C4-2B (cell line): ENCODE results near the gene GOLGA1.

Source experiments
- H3K27ac ChIP-seq: fragments of 450-650 bp; 2 replicates; pipeline ENCODE4 v1.5.1; 2017
- CTCF ChIP-seq: fragments of 450-650 bp; conservative IDR thresholded peaks from 2 replicates; pipeline ENCODE4 v1.5.1; 2017; ENCODE audit warnings: mild to moderate bottlenecking
- ZFX ChIP-seq: fragments of 450-650 bp; IDR thresholded peaks from 2 replicates; pipeline ENCODE4 v1.6.1; 2017

Gene GOLGA1

GRCh38 chr9:124949387-124949786 is 8.5 kb upstream of the GOLGA1 start:
- no peak for TF ChIP-seq CTCF
- TF ChIP-seq ZFX, result no peak
- no peak overlapping the region for H3K27ac ChIP-seq

- TF ChIP-seq ZFX (no peak), CTCF (no peak)
- no peak overlapping the region for H3K27ac ChIP-seq
Observed at GRCh38 chr9:124947727-124948391, 7.0 kb upstream of the GOLGA1 start.

- H3K27ac ChIP-seq, result no peak overlapping the region
- TF ChIP-seq CTCF (no peak), ZFX (no peak)
Observed at GRCh38 chr9:124946167-124946566, 5.3 kb upstream of the GOLGA1 start.

GRCh38 chr9:124941679-124942561 is 1.0 kb upstream of the GOLGA1 start:
- TF ChIP-seq ZFX (no peak), CTCF (no peak)
- peak overlapping the region; percentile 88 for H3K27ac ChIP-seq

GRCh38 chr9:124940521-124940893 is 376 bp downstream of the GOLGA1 start:
- peak overlapping the region; percentile 88 for H3K27ac ChIP-seq
- TF ChIP-seq CTCF (no peak), ZFX (no peak; the same call in 1 of the 2 replicates)

- TF ChIP-seq CTCF (no peak), ZFX (no peak)
- H3K27ac ChIP-seq, result peak overlapping the region; percentile 88
Observed at GRCh38 chr9:124939944-124940343, 939 bp downstream of the GOLGA1 start.

- no peak overlapping the region for H3K27ac ChIP-seq
- no peak for TF ChIP-seq ZFX
- TF ChIP-seq CTCF, result no peak
Observed at GRCh38 chr9:124934290-124934689, 6.6 kb downstream of the GOLGA1 start.
